ENCODE data around the gene TCIRG1.

Gene TCIRG1

GRCh38 chr11:68012044-68012842, 26.6 kb upstream of the TCIRG1 start:
- TF ChIP-seq, protein P1, sequence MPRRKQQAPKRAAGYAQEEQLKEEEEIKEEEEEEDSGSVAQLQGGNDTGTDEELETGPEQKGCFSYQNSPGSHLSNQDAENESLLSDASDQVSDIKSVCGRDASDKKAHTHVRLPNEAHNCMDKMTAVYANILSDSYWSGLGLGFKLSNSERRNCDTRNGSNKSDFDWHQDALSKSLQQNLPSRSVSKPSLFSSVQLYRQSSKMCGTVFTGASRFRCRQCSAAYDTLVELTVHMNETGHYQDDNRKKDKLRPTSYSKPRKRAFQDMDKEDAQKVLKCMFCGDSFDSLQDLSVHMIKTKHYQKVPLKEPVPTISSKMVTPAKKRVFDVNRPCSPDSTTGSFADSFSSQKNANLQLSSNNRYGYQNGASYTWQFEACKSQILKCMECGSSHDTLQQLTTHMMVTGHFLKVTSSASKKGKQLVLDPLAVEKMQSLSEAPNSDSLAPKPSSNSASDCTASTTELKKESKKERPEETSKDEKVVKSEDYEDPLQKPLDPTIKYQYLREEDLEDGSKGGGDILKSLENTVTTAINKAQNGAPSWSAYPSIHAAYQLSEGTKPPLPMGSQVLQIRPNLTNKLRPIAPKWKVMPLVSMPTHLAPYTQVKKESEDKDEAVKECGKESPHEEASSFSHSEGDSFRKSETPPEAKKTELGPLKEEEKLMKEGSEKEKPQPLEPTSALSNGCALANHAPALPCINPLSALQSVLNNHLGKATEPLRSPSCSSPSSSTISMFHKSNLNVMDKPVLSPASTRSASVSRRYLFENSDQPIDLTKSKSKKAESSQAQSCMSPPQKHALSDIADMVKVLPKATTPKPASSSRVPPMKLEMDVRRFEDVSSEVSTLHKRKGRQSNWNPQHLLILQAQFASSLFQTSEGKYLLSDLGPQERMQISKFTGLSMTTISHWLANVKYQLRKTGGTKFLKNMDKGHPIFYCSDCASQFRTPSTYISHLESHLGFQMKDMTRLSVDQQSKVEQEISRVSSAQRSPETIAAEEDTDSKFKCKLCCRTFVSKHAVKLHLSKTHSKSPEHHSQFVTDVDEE (CRISPR knock-in tag; IDR thresholded peaks at IDR 0.05) = no peak
- no peak for TF ChIP-seq OSR1 (CRISPR knock-in tag; IDR thresholded peaks at IDR 0.05)
- no peak for ATAC-seq

DNA sequence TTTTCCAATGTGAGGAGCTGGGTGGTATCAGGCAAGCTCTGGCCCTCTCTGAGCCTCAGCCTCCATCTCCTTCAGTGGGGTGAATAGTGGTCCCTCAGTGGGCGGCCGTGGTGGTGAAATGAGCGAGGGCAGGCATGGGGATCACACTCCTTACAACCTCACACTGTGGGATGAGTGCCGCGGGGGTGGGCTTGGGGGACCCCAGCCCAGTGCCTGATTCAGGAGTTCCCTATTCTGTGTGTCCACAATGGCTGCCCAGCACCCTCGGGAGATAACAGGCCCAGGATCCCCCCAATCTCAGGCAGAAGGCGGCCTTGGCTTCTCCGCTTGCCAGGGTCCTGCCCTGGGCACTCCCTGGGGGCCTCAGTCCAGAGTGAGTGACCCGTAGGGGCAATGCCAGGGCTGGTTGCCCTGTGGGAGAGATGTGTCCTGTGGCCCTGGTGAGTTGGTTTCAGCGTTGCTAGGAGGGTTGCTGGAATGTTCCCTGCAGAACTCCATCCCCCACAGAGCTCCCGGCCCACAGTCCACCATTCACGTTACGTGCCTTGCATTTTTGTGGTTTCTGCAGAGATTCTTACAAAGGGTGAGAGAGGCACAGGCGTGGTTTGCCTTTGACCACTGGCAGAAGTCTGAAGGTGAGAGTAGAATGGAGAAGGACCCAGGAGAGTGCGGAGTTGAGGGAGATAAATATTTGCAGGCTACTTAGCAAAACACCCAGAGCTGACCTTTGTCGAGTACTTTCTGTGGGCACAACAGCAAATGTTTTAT, 25.8 kb upstream of the TCIRG1 start:
- peak; percentile 80 for ATAC-seq
- TF ChIP-seq BACH2 (CRISPR knock-in tag; IDR thresholded peaks at IDR 0.05; ENCODE audit: borderline replicate concordance) = no peak
- no peak for TF ChIP-seq ESRRG (CRISPR knock-in tag; IDR thresholded peaks at IDR 0.05)
- TF ChIP-seq ISL1 (CRISPR knock-in tag; IDR thresholded peaks at IDR 0.05) = no peak
- TF ChIP-seq PPARA (CRISPR knock-in tag; IDR thresholded peaks at IDR 0.05; ENCODE audit: borderline replicate concordance) = no peak
- peak; percentile 32; the same call in 1 of the 2 replicates for TF ChIP-seq CSDC2 (CRISPR knock-in tag; IDR thresholded peaks at IDR 0.05)
- TF ChIP-seq CREB5 (CRISPR knock-in tag; IDR thresholded peaks at IDR 0.05; ENCODE audit: low read depth) = no peak
- TF ChIP-seq ZFP30 (CRISPR knock-in tag; IDR thresholded peaks at IDR 0.05) = no peak
- no peak for TF ChIP-seq ZNF8 (CRISPR knock-in tag; IDR thresholded peaks at IDR 0.05)
- no peak for TF ChIP-seq TCF4 (CRISPR knock-in tag; IDR thresholded peaks at IDR 0.05; ENCODE audit: borderline replicate concordance)
- TF ChIP-seq, protein P1 (CRISPR knock-in tag; IDR thresholded peaks at IDR 0.05) = no peak
- TF ChIP-seq ZNF565 (CRISPR knock-in tag; conservative IDR thresholded peaks at IDR 0.05; ENCODE audit: low read depth) = no peak
- TF ChIP-seq PATZ1 (CRISPR knock-in tag; IDR thresholded peaks at IDR 0.05; ENCODE audit: borderline replicate concordance) = 0 out of 2 replicates have a peak, but pooled peaks have one; percentile 17
- TF ChIP-seq, protein P2, sequence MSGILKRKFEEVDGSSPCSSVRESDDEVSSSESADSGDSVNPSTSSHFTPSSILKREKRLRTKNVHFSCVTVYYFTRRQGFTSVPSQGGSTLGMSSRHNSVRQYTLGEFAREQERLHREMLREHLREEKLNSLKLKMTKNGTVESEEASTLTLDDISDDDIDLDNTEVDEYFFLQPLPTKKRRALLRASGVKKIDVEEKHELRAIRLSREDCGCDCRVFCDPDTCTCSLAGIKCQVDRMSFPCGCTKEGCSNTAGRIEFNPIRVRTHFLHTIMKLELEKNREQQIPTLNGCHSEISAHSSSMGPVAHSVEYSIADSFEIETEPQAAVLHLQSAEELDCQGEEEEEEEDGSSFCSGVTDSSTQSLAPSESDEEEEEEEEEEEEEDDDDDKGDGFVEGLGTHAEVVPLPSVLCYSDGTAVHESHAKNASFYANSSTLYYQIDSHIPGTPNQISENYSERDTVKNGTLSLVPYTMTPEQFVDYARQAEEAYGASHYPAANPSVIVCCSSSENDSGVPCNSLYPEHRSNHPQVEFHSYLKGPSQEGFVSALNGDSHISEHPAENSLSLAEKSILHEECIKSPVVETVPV (CRISPR knock-in tag; IDR thresholded peaks at IDR 0.05) = no peak
- no peak for TF ChIP-seq OSR1 (CRISPR knock-in tag; IDR thresholded peaks at IDR 0.05)

DNA sequence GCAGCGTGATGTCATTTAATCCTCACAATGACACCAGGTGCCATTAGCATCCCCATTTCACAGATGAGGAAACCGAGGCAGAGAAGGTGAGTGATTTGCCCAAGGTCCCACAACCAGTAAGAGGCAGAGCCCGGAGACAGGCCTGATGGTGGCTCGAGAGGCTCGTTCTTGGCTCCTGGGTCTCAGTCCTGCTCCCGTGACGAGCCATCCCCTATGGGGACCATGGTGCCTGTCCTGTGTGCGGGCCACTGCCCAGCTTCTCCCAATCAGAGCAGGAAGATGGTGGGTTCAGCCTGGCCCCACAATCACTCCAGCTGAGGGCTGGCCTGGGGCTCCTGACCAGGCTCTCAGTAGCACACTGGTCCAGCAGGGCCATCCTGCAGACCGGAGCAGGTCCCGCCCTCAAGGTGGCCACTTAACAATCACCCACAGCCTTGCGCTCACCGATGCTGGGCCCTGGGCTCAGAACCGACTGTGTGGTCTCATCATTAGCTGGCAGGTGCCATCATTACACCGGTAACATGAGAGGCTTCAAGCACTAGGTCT, 25.1 kb upstream of the TCIRG1 start:
- no peak for ATAC-seq
- no peak for TF ChIP-seq TCF4 (CRISPR knock-in tag; IDR thresholded peaks at IDR 0.05; ENCODE audit: borderline replicate concordance)
- TF ChIP-seq TOX (CRISPR knock-in tag; IDR thresholded peaks at IDR 0.05; ENCODE audit: borderline replicate concordance) = no peak
- no peak for TF ChIP-seq ISL1 (CRISPR knock-in tag; IDR thresholded peaks at IDR 0.05)
- no peak for TF ChIP-seq ZFP3 (CRISPR knock-in tag; IDR thresholded peaks at IDR 0.05)
- no peak for TF ChIP-seq ESRRG (CRISPR knock-in tag; IDR thresholded peaks at IDR 0.05)
- TF ChIP-seq CREB5 (CRISPR knock-in tag; IDR thresholded peaks at IDR 0.05; ENCODE audit: low read depth) = no peak
- no peak for TF ChIP-seq OSR1 (CRISPR knock-in tag; IDR thresholded peaks at IDR 0.05)
- TF ChIP-seq POU6F1 (CRISPR knock-in tag; IDR thresholded peaks at IDR 0.05; ENCODE audit: borderline replicate concordance, low read depth) = no peak
- TF ChIP-seq ZC3H10 (CRISPR knock-in tag; IDR thresholded peaks at IDR 0.05) = no peak
- TF ChIP-seq RARB (CRISPR knock-in tag; IDR thresholded peaks at IDR 0.05) = no peak

Measured in SK-N-SH treated with all-trans-retinoic acid at 6 μM for 48 hours (cell line).